Lower lobe of right lung (tissue), 2 donors: Measurements from ENCODE around the gene FAM156A. TPM values are rescaled to one million over a fixed set of nuclear protein-coding genes. Genes with fewer than 3 reads are reported as not detected.
"Not testable (repeated sequence)": the region's sequence is repeated elsewhere in the genome, so short reads cannot be mapped to it uniquely, and the experiment has no call there.

Experiments
- ATAC-seq, 2 donors: fragments of 200-7000 bp; cut with Tn5 transposase; one replicate each; pipeline ENCODE4 v1.9.1; 2020 to 2022; ENCODE audit warnings: mild to moderate bottlenecking in 2 of 2, moderate library complexity in 2 of 2
- DNase-seq: peaks from one replicate; pipeline ENCODE4 v3.0.0-alpha.2; 2020
- H3K27ac ChIP-seq: fragments of 200-600 bp; one replicate; pipeline ENCODE4 v1.8.0; 2022
- H3K27me3 ChIP-seq: fragments of 200-600 bp; one replicate; pipeline ENCODE4 v1.8.0; 2022; ENCODE audit warnings: low read depth
- H3K36me3 ChIP-seq: fragments of 200-600 bp; one replicate; pipeline ENCODE4 v1.8.0; 2022; ENCODE audit warnings: mild to moderate bottlenecking
- H3K4me1 ChIP-seq: fragments of 200-600 bp; one replicate; pipeline ENCODE4 v1.8.0; 2022
- H3K4me3 ChIP-seq: fragments of 200-600 bp; one replicate; pipeline ENCODE4 v1.8.0; 2022; ENCODE audit warnings: mild to moderate bottlenecking
- H3K9me3 ChIP-seq: fragments of 200-600 bp; one replicate; pipeline ENCODE4 v1.8.0; 2022
- CTCF ChIP-seq: fragments of 200-600 bp; IDR thresholded peaks from one replicate; pipeline ENCODE4 v1.8.0; 2022; ENCODE audit warnings: antibody characterized with exemption, mild to moderate bottlenecking
- intact Hi-C: fragments of 100-400 bp; cut with DNase I; formaldehyde crosslinking; loops from one replicate; pipeline ENCODE4 v1.11.0; 2022
- total RNA-seq: library from RNA; stranded (reverse); fragmentation: NEBNext Ultra II Directional; extraction: Animal tissue kit (Norgen Biotek cat#: 25700); gene quantifications from one replicate; pipeline ENCODE4 v1.2.1, GENCODE V29; 2021
- donor health status: DM: no; HTN: yes; CAD: no; lungs with severe emphysema.

Gene FAM156A
- total RNA-seq, 1 donor from 2014 or later, result 20.6 TPM

GRCh38 chrX:53000447-53001135, 42.3 kb upstream of the FAM156A start:
- ATAC-seq, result no peak
- Histone ChIP-seq H3K4me3 (no peak overlapping the region), H3K36me3 (no peaks in the 10 kb centered on the region), H3K27ac (no peak overlapping the region), H3K9me3 (no peaks in the 10 kb centered on the region), H3K4me1 (peaks cover 6% of the 10 kb centered on the region), H3K27me3 (no peaks in the 10 kb centered on the region)
- no peak for TF ChIP-seq CTCF
- DNase-seq, result no peak
- intact Hi-C loops, result no loop called here

- H3K4me3 ChIP-seq, result peak overlapping the region; percentile 63
- no peak for DNase-seq
- no peaks in the 10 kb centered on the region for H3K9me3 ChIP-seq
- no peak for TF ChIP-seq CTCF
- peak overlapping the region; percentile 91 for H3K27ac ChIP-seq
- no peak for ATAC-seq
- no peaks in the 10 kb centered on the region for H3K27me3 ChIP-seq
- intact Hi-C loops, result no loop called here
- H3K36me3 ChIP-seq, result no peaks in the 10 kb centered on the region
- H3K4me1 ChIP-seq, result peaks cover 12% of the 10 kb centered on the region
Measured at GRCh38 chrX:52995987-52996331, 37.6 kb upstream of the FAM156A start.

- Histone ChIP-seq H3K36me3 (no peaks in the 10 kb centered on the region), H3K4me3 (peak overlapping the region; percentile 63), H3K4me1 (peaks cover 12% of the 10 kb centered on the region), H3K27ac (peak overlapping the region; percentile 91), H3K9me3 (no peaks in the 10 kb centered on the region), H3K27me3 (no peaks in the 10 kb centered on the region)
- intact Hi-C loops, result no loop called here
- peak; percentile 65 for TF ChIP-seq CTCF
- peak; percentile 99 for ATAC-seq
- peak; percentile 94 for DNase-seq
Measured at GRCh38 chrX:52995135-52995986, 37.0 kb upstream of the FAM156A start.

- no peak for TF ChIP-seq CTCF
- intact Hi-C loops, result no loop called here
- no peak overlapping the region for H3K4me3 ChIP-seq
- H3K27ac ChIP-seq, result no peak overlapping the region
- ATAC-seq (no peak), DNase-seq (no peak)
- H3K36me3 ChIP-seq, result no peaks in the 10 kb centered on the region
- H3K9me3 ChIP-seq, result no peaks in the 10 kb centered on the region
- H3K27me3 ChIP-seq, result no peaks in the 10 kb centered on the region
- H3K4me1 ChIP-seq, result peaks cover 17% of the 10 kb centered on the region
Measured at GRCh38 chrX:52990848-52991247, 32.5 kb upstream of the FAM156A start.

- H3K4me3 ChIP-seq, H3K36me3 ChIP-seq, H3K27me3 ChIP-seq, intact Hi-C loops, H3K9me3 ChIP-seq: not testable (repeated sequence)
- ATAC-seq (peak; percentile 75 to 76), DNase-seq (peak; percentile 48)
- peaks cover 15% of the 10 kb centered on the region for H3K4me1 ChIP-seq
- peak overlapping the region; percentile 18 for H3K27ac ChIP-seq
- TF ChIP-seq CTCF, result peak; percentile 56
Measured at GRCh38 chrX:52990011-52990631, 31.8 kb upstream of the FAM156A start.
